Eye (tissue), 1 donor: ENCODE measurements around the gene CCER1.
"Not testable (repeated sequence)": the region's sequence is repeated elsewhere in the genome, so short reads cannot be mapped to it uniquely, and the experiment has no call there.

Experiments used
- DNase-seq: peaks from one replicate; pipeline ENCODE4 v3.0.0-alpha.2; 2015

CCER1 gene

GRCh38 chr12:90954921-90955320, at the start of gene CCER1:
Gene CCER1 (minus strand): TSS chr12:90955176. CDS start chr12:90954742, 434 bp downstream.
- DNase-seq, result no peak

GRCh38 chr12:91003737-91004136, 48.8 kb upstream of the CCER1 start:
- DNase-seq, result no peak

GRCh38 chr12:91001306-91001705, 46.3 kb upstream of the CCER1 start:
- no peak for DNase-seq

- DNase-seq, result no peak
These were observed 45.0 kb upstream of the CCER1 start for GRCh38 chr12:90999966-91000365.

- peak; percentile 54 for DNase-seq
These were observed 44.6 kb upstream of the CCER1 start for GRCh38 chr12:90999527-90999926.

GRCh38 chr12:90995010-90995409, 40.0 kb upstream of the CCER1 start:
- no peak for DNase-seq

- DNase-seq, result no peak
These were observed 37.0 kb upstream of the CCER1 start for GRCh38 chr12:90991952-90992465.

GRCh38 chr12:90990611-90991010, 35.6 kb upstream of the CCER1 start:
- DNase-seq, result no peak

GRCh38 chr12:90989686-90990111, 34.7 kb upstream of the CCER1 start:
- DNase-seq, result peak; percentile 53

GRCh38 chr12:90987520-90987919, 32.5 kb upstream of the CCER1 start:
- DNase-seq, result no peak

GRCh38 chr12:90987101-90987500, 32.1 kb upstream of the CCER1 start:
- DNase-seq, result no peak

GRCh38 chr12:90985331-90985730, 30.4 kb upstream of the CCER1 start:
- DNase-seq, result not testable (repeated sequence)

GRCh38 chr12:90984114-90984513, 29.1 kb upstream of the CCER1 start:
- no peak for DNase-seq

GRCh38 chr12:90982170-90982569, 27.2 kb upstream of the CCER1 start:
- DNase-seq, result no peak

- DNase-seq, result peak; percentile 73
These were observed 25.0 kb upstream of the CCER1 start for GRCh38 chr12:90979951-90980350.

GRCh38 chr12:90979019-90979418, 24.0 kb upstream of the CCER1 start:
- DNase-seq, result no peak

GRCh38 chr12:90978117-90978770, 23.3 kb upstream of the CCER1 start:
- peak; percentile 84 for DNase-seq

- DNase-seq, result no peak
These were observed 22.2 kb upstream of the CCER1 start for GRCh38 chr12:90977224-90977623.

GRCh38 chr12:90974286-90974685, 19.3 kb upstream of the CCER1 start:
- no peak for DNase-seq

- no peak for DNase-seq
These were observed 17.2 kb upstream of the CCER1 start for GRCh38 chr12:90972226-90972625.

GRCh38 chr12:90970911-90971310, 15.9 kb upstream of the CCER1 start:
- no peak for DNase-seq

GRCh38 chr12:90970471-90970870, 15.5 kb upstream of the CCER1 start:
- DNase-seq, result no peak

- no peak for DNase-seq
These were observed 14.9 kb upstream of the CCER1 start for GRCh38 chr12:90969851-90970250.

- DNase-seq, result no peak
These were observed 14.4 kb upstream of the CCER1 start for GRCh38 chr12:90969346-90969745.

- no peak for DNase-seq
These were observed 10.2 kb upstream of the CCER1 start for GRCh38 chr12:90965204-90965603.
